Gastroesophageal sphincter (tissue), 4 donors: ENCODE results near the gene FAM24B. TPM values are rescaled to one million over a fixed set of nuclear protein-coding genes. Genes with fewer than 3 reads are reported as not detected.
"Not testable (repeated sequence)": the region's sequence is repeated elsewhere in the genome, so short reads cannot be mapped to it uniquely, and the experiment has no call there.

Experiments
- ATAC-seq: fragments of 150-250 bp; one replicate; pipeline ENCODE4 v1.9.1; 2016; ENCODE audit warnings: mild to moderate bottlenecking, moderate library complexity
- H3K27ac ChIP-seq, 4 donors: fragments of 200-600 bp; sonication (generic) in 3 of 4; 1 replicate in 3 of 4; 2 replicates in 1 of 4; pipeline ENCODE4 v1.5.1; 2016 to 2019
- H3K27me3 ChIP-seq: fragments of 200-600 bp; sonication (generic); one replicate; pipeline ENCODE4 v1.5.1; 2019
- H3K36me3 ChIP-seq, 2 donors: fragments of 200-600 bp; sonication (generic); one replicate each; pipeline ENCODE4 v1.5.1; 2019; ENCODE audit warnings: control low read depth in 1 of 2
- H3K4me1 ChIP-seq, 3 donors: fragments of 200-600 bp; sonication (generic); 1 replicate in 2 of 3; 2 replicates in 1 of 3; pipeline ENCODE4 v1.5.1; 2016 to 2019; ENCODE audit warnings: control low read depth in 2 of 3
- H3K4me3 ChIP-seq, 2 donors: fragments of 200-600 bp; sonication (generic); one replicate each; pipeline ENCODE4 v1.5.1; 2019; ENCODE audit warnings: mild to moderate bottlenecking in 1 of 2, moderate library complexity in 1 of 2
- H3K9me3 ChIP-seq, 3 donors: fragments of 200-600 bp; sonication (generic); one replicate each; pipeline ENCODE4 v1.5.1; 2017 to 2019; ENCODE audit warnings: control low read depth in 2 of 3
- EP300 ChIP-seq: sonication (generic); formaldehyde crosslinking; IDR thresholded peaks from one replicate; pipeline ENCODE4 v1.6.1; 2017; ENCODE audit warnings: antibody characterized with exemption, mild to moderate bottlenecking
- POLR2A ChIP-seq, 2 donors: fragments of 450-650 bp; IDR thresholded peaks; one replicate each; pipeline ENCODE4 v1.6.1; 2017; ENCODE audit warnings: antibody characterized with exemption in 2 of 2, mild to moderate bottlenecking in 2 of 2, moderate library complexity in 1 of 2
- POLR2AphosphoS5 ChIP-seq: sonication (generic); formaldehyde crosslinking; IDR thresholded peaks from one replicate; pipeline ENCODE4 v1.6.1; 2017; ENCODE audit warnings: antibody characterized with exemption
- WGBS, 2 donors: methylation state at CpG; one replicate each; pipeline ENCODE4 v1.1.5; 2018; ENCODE audit warnings: low coverage in 1 of 2; 5-methylcytosine and 5-hydroxymethylcytosine counted together
- total RNA-seq, 4 donors: library from RNA; depleted of rRNA; stranded (reverse); fragments of >200 nt; gene quantifications; one replicate each; pipeline ENCODE4 v1.1.0, GENCODE V29; 2016
- TF ChIP-seq, protein P1 (sequence below), 4 experiments: fragments of 200-600 bp in 2 of 4; fragments of 450-650 bp in 2 of 4; sonication (generic) in 1 of 4; IDR thresholded peaks; one replicate each; pipeline ENCODE4 v1.5.1; 2017 to 2019; ENCODE audit warnings: antibody characterized with exemption in 4 of 4, mild to moderate bottlenecking in 2 of 4, moderate library complexity in 2 of 4

Gene FAM24B
- total RNA-seq, 4 donors from 2014 or later = 1.6 to 2.8 (median 2.6) TPM; not detected in 1

DNA sequence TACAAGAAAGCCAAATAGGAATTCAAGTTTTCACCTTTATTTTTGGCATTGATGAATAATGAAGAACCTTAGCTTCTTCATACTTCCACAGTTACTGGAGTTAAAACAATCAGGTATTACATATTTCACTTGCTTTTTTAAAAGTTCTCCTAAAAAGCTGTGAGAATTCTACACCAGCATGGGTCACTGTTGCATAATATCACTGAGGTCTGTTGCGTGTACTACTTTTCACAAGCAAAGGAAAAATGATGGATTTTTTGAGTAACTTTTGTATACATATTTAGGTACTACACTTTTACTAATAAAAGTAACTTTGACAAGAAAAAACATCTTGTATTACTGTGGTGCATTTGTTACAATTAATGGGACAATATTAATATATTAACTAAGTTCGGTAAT lies 15.2 kb downstream of the FAM24B start:
- TF ChIP-seq POLR2A (IDR thresholded peaks at IDR 0.05) (no peak), EP300 (no peak), POLR2AphosphoS5 (no peak)
- TF ChIP-seq, protein P1, sequence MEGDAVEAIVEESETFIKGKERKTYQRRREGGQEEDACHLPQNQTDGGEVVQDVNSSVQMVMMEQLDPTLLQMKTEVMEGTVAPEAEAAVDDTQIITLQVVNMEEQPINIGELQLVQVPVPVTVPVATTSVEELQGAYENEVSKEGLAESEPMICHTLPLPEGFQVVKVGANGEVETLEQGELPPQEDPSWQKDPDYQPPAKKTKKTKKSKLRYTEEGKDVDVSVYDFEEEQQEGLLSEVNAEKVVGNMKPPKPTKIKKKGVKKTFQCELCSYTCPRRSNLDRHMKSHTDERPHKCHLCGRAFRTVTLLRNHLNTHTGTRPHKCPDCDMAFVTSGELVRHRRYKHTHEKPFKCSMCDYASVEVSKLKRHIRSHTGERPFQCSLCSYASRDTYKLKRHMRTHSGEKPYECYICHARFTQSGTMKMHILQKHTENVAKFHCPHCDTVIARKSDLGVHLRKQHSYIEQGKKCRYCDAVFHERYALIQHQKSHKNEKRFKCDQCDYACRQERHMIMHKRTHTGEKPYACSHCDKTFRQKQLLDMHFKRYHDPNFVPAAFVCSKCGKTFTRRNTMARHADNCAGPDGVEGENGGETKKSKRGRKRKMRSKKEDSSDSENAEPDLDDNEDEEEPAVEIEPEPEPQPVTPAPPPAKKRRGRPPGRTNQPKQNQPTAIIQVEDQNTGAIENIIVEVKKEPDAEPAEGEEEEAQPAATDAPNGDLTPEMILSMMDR (IDR thresholded peaks at IDR 0.05) = no peak
- ATAC-seq = no peak
- Histone ChIP-seq H3K4me3 (no peak overlapping the region), H3K27me3 (no peaks in the 10 kb centered on the region), H3K27ac (no peak overlapping the region), H3K9me3 (no peaks in the 10 kb centered on the region), H3K36me3 (no peaks in the 10 kb centered on the region), H3K4me1 (no peaks in the 10 kb centered on the region)
- whole genome bisulfite sequencing, 2 donors = 91 to 97% methylated on average over 2 of the region's 2 CpGs

GRCh38 chr10:122863216-122864193 lies 15.9 kb downstream of the FAM24B start:
- Histone ChIP-seq H3K36me3 (peaks cover 0 to 6% of the 10 kb centered on the region in 2 donors), H3K27ac (no peak overlapping the region), H3K9me3 (no peaks in the 10 kb centered on the region), H3K4me1 (no peaks in the 10 kb centered on the region), H3K4me3 (no peak overlapping the region), H3K27me3 (no peaks in the 10 kb centered on the region)
- 83 to 91% methylated on average over 1 to 2 of the region's 2 CpGs for WGBS, 2 donors
- no peak for ATAC-seq
- TF ChIP-seq POLR2A (IDR thresholded peaks at IDR 0.05) (no peak), POLR2AphosphoS5 (no peak), EP300 (no peak)
- TF ChIP-seq, protein P1 (IDR thresholded peaks at IDR 0.05) = no peak

DNA sequence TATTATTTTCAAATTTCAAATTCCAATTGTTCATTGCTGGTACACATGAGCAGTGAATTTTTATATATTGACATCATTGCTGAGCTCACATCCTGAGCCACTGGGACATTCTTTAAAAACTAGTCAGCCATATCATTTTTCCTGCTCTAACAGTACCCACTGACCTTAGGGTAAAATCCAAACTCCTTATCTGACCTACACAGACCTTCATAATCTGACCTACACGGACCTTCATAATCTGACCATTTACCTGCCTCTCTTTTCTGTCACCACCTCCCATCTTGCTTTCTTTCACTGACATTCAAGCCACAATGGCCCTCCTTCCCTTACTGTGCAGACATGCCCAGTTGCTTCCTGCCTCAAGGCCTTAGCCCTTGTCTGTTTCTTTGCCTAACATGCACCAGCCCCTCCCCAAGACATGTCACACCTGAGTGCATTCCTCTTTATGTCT lies 17.6 kb downstream of the FAM24B start:
- H3K4me1 ChIP-seq = no peaks in the 10 kb centered on the region
- WGBS, 2 donors = 44% methylated on average over 1 of the region's 1 CpG; no CpG with 5 or more reads in 1 of the 2 donors
- H3K9me3 ChIP-seq = no peaks in the 10 kb centered on the region
- no peak for ATAC-seq
- no peak overlapping the region for H3K4me3 ChIP-seq
- no peaks in the 10 kb centered on the region for H3K27me3 ChIP-seq
- H3K27ac ChIP-seq = no peak overlapping the region
- peaks cover 0 to 8% of the 10 kb centered on the region in 2 donors for H3K36me3 ChIP-seq
- TF ChIP-seq POLR2A (IDR thresholded peaks at IDR 0.05) (no peak), POLR2AphosphoS5 (no peak), EP300 (no peak)
- TF ChIP-seq, protein P1 (IDR thresholded peaks at IDR 0.05) = no peak

DNA sequence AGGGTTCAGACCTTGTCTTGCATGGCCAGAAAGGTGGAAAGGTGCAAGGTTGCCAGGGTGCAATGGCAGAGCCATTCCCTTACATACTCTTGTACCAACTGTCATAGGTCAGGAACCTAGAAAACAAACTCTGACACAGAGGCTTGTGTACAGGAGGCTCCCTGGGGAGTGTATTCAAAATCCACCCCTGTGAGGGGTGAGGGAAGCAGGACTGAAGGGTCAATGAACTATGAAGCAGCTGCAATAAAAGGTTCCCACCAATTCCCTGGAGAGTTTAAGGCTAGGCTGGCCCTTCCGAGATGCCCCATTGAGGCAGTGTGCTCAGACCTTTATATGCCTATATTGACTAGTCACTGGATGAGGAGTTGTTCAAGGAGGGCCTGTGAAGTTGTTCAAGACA lies 19.9 kb downstream of the FAM24B start:
- no CpG with 5 or more reads among the region's 1 CpG for WGBS, 2 donors
- Histone ChIP-seq H3K27ac (no peak overlapping the region), H3K4me1 (no peaks in the 10 kb centered on the region), H3K4me3 (no peak overlapping the region), H3K9me3 (no peaks in the 10 kb centered on the region), H3K36me3 (peaks cover 0 to 27% of the 10 kb centered on the region in 2 donors), H3K27me3 (no peaks in the 10 kb centered on the region)
- ATAC-seq = no peak
- TF ChIP-seq, protein P1 (IDR thresholded peaks at IDR 0.05) = no peak
- no peak for TF ChIP-seq POLR2A (IDR thresholded peaks at IDR 0.05)
- no peak for TF ChIP-seq EP300
- no peak for TF ChIP-seq POLR2AphosphoS5

DNA sequence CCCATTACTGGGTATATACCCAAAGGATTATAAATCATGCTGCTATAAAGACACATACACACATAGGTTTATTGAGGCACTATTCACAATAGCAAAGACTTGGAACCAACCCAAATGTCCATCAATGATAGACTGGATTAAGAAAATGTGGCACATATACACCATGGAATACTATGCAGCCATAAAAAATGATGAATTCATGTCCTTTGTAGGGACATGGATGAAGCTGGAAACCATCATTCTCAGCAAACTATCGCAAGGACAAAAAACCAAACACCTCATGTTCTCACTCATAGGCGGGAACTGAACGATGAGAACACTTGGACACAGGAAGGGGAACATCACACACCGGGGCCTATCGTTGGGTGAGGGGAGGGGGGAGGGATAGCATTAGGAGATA lies 21.3 kb downstream of the FAM24B start:
- 80 to 90% methylated on average over 1 to 2 of the region's 5 CpGs for WGBS, 2 donors
- H3K27ac ChIP-seq, H3K27me3 ChIP-seq, H3K9me3 ChIP-seq, H3K4me1 ChIP-seq, ATAC-seq, H3K4me3 ChIP-seq: not testable (repeated sequence)
- H3K36me3 ChIP-seq = peaks cover 0 to 41% of the 10 kb centered on the region in 2 donors
